ENCODE data around the gene ABHD12. TPM values are rescaled to one million over a fixed set of nuclear protein-coding genes. Genes with fewer than 3 reads are reported as not detected.
"Not testable (repeated sequence)": the region's sequence is repeated elsewhere in the genome, so short reads cannot be mapped to it uniquely, and the experiment has no call there.

Gene ABHD12
- 36.4 and 37.2 TPM in 2 replicates for total RNA-seq (2014; rRNA removed; shearing (Covaris generic))

- Histone ChIP-seq H3K27me3 (ENCODE audit: control insufficient read depth, insufficient read depth, low read length) (no peaks in the 10 kb centered on the region), H3K36me3 (replicated peaks; ENCODE audit: control insufficient read depth, insufficient read depth, low read length) (no peaks in the 10 kb centered on the region), H3K4me3 (ENCODE audit: insufficient read depth, low read depth, low read length) (peak within 1 kb of the TSS; percentile 90)
- DNase-seq, result peak; percentile 99
Measured at GRCh38 chr20:25390538-25391528, at the start of gene ABHD12. Gene ABHD12, minus strand, starts transcription at chr20:25390835. Its CDS starts 132 bp downstream, at chr20:25390703.

GRCh38 chr20:25439328-25439727, 48.7 kb upstream of the ABHD12 start:
- H3K4me3 ChIP-seq (ENCODE audit: insufficient read depth, low read depth, low read length), result no peak overlapping the region
- peaks cover 19% of the 10 kb centered on the region for H3K36me3 ChIP-seq (replicated peaks; ENCODE audit: control insufficient read depth, insufficient read depth, low read length)
- H3K27me3 ChIP-seq (ENCODE audit: control insufficient read depth, insufficient read depth, low read length), result no peaks in the 10 kb centered on the region
- DNase-seq, result no peak

GRCh38 chr20:25437153-25437581, 46.5 kb upstream of the ABHD12 start:
- Histone ChIP-seq H3K36me3 (replicated peaks; ENCODE audit: control insufficient read depth, insufficient read depth, low read length) (peaks cover 21% of the 10 kb centered on the region), H3K27me3 (ENCODE audit: control insufficient read depth, insufficient read depth, low read length) (no peaks in the 10 kb centered on the region), H3K4me3 (ENCODE audit: insufficient read depth, low read depth, low read length) (no peak overlapping the region)
- peak; percentile 59 for DNase-seq

GRCh38 chr20:25424536-25424935, 33.9 kb upstream of the ABHD12 start:
- Histone ChIP-seq H3K4me3 (ENCODE audit: insufficient read depth, low read depth, low read length) (no peak overlapping the region), H3K27me3 (ENCODE audit: control insufficient read depth, insufficient read depth, low read length) (no peaks in the 10 kb centered on the region), H3K36me3 (replicated peaks; ENCODE audit: control insufficient read depth, insufficient read depth, low read length) (peaks cover 9% of the 10 kb centered on the region)
- no peak for DNase-seq

- Histone ChIP-seq H3K4me3 (ENCODE audit: insufficient read depth, low read depth, low read length) (no peak overlapping the region), H3K36me3 (replicated peaks; ENCODE audit: control insufficient read depth, insufficient read depth, low read length) (peaks cover 20% of the 10 kb centered on the region), H3K27me3 (ENCODE audit: control insufficient read depth, insufficient read depth, low read length) (no peaks in the 10 kb centered on the region)
- no peak for DNase-seq
Measured at GRCh38 chr20:25422032-25422431, 31.4 kb upstream of the ABHD12 start.

GRCh38 chr20:25421102-25421501, 30.5 kb upstream of the ABHD12 start:
- no peak for DNase-seq
- Histone ChIP-seq H3K4me3 (ENCODE audit: insufficient read depth, low read depth, low read length) (no peak overlapping the region), H3K36me3 (replicated peaks; ENCODE audit: control insufficient read depth, insufficient read depth, low read length) (peaks cover 18% of the 10 kb centered on the region), H3K27me3 (ENCODE audit: control insufficient read depth, insufficient read depth, low read length) (no peaks in the 10 kb centered on the region)

GRCh38 chr20:25418776-25419175, 28.1 kb upstream of the ABHD12 start:
- DNase-seq, result no peak
- no peaks in the 10 kb centered on the region for H3K27me3 ChIP-seq (ENCODE audit: control insufficient read depth, insufficient read depth, low read length)
- H3K36me3 ChIP-seq (replicated peaks; ENCODE audit: control insufficient read depth, insufficient read depth, low read length), result peaks cover 17% of the 10 kb centered on the region
- H3K4me3 ChIP-seq (ENCODE audit: insufficient read depth, low read depth, low read length), result no peak overlapping the region

GRCh38 chr20:25408890-25409289, 18.3 kb upstream of the ABHD12 start:
- no peak overlapping the region for H3K4me3 ChIP-seq (ENCODE audit: insufficient read depth, low read depth, low read length)
- peak; percentile 18 for DNase-seq
- H3K36me3 ChIP-seq (replicated peaks; ENCODE audit: control insufficient read depth, insufficient read depth, low read length), result peaks cover 1% of the 10 kb centered on the region
- no peaks in the 10 kb centered on the region for H3K27me3 ChIP-seq (ENCODE audit: control insufficient read depth, insufficient read depth, low read length)

- Histone ChIP-seq H3K27me3 (ENCODE audit: control insufficient read depth, insufficient read depth, low read length) (no peaks in the 10 kb centered on the region), H3K4me3 (ENCODE audit: insufficient read depth, low read depth, low read length) (peak overlapping the region; percentile 84), H3K36me3 (replicated peaks; ENCODE audit: control insufficient read depth, insufficient read depth, low read length) (peaks cover 1% of the 10 kb centered on the region)
- DNase-seq, result peak; percentile 15
Measured at GRCh38 chr20:25408170-25408547, 17.5 kb upstream of the ABHD12 start.

GRCh38 chr20:25407311-25408169, 16.9 kb upstream of the ABHD12 start, which contains the start of gene GINS1:
Gene GINS1, plus strand, starts transcription at chr20:25407673. Its CDS starts 148 bp downstream, at chr20:25407821.
- Histone ChIP-seq H3K27me3 (ENCODE audit: control insufficient read depth, insufficient read depth, low read length) (no peaks in the 10 kb centered on the region), H3K4me3 (ENCODE audit: insufficient read depth, low read depth, low read length) (peak within 1 kb of the TSS; percentile 84), H3K36me3 (replicated peaks; ENCODE audit: control insufficient read depth, insufficient read depth, low read length) (peaks cover 1% of the 10 kb centered on the region)
- peak; percentile 98 for DNase-seq

GRCh38 chr20:25402583-25402982, 11.9 kb upstream of the ABHD12 start:
- no peak for DNase-seq
- Histone ChIP-seq H3K27me3 (ENCODE audit: control insufficient read depth, insufficient read depth, low read length) (no peaks in the 10 kb centered on the region), H3K4me3 (ENCODE audit: insufficient read depth, low read depth, low read length) (no peak overlapping the region)

GRCh38 chr20:25400291-25400732, 9.7 kb upstream of the ABHD12 start:
- DNase-seq; H3K36me3 ChIP-seq (replicated peaks; ENCODE audit: control insufficient read depth, insufficient read depth, low read length); H3K27me3 ChIP-seq (ENCODE audit: control insufficient read depth, insufficient read depth, low read length); H3K4me3 ChIP-seq (ENCODE audit: insufficient read depth, low read depth, low read length): not testable (repeated sequence)

More at GRCh38 chr20:25402583-25402982, 11.9 kb upstream of the ABHD12 start:
- H3K36me3 ChIP-seq (replicated peaks; ENCODE audit: control insufficient read depth, insufficient read depth, low read length), result no peaks in the 10 kb centered on the region

GRCh38 chr20:25399037-25399430, 8.4 kb upstream of the ABHD12 start:
- no peak overlapping the region for H3K4me3 ChIP-seq (ENCODE audit: insufficient read depth, low read depth, low read length)
- H3K36me3 ChIP-seq (replicated peaks; ENCODE audit: control insufficient read depth, insufficient read depth, low read length), result no peaks in the 10 kb centered on the region
- DNase-seq, result peak; percentile 69
- H3K27me3 ChIP-seq (ENCODE audit: control insufficient read depth, insufficient read depth, low read length), result no peaks in the 10 kb centered on the region

GRCh38 chr20:25398376-25399036, 7.9 kb upstream of the ABHD12 start:
- no peaks in the 10 kb centered on the region for H3K36me3 ChIP-seq (replicated peaks; ENCODE audit: control insufficient read depth, insufficient read depth, low read length)
- H3K4me3 ChIP-seq (ENCODE audit: insufficient read depth, low read depth, low read length), result no peak overlapping the region
- no peaks in the 10 kb centered on the region for H3K27me3 ChIP-seq (ENCODE audit: control insufficient read depth, insufficient read depth, low read length)
- DNase-seq, result no peak

Measured in H7 (cell line).